ENCODE measurements around the gene TMEM45B.
"Not testable (repeated sequence)": the region's sequence is repeated elsewhere in the genome, so short reads cannot be mapped to it uniquely, and the experiment has no call there.

Gene TMEM45B

GRCh38 chr11:129813231-129813791, 2.3 kb upstream of the TMEM45B start:
- no peak for DNase-seq

GRCh38 chr11:129814244-129815014, 1.2 kb upstream of the TMEM45B start:
- no peak for DNase-seq

- no peak for DNase-seq
Observed at GRCh38 chr11:129817534-129818051, 1.9 kb downstream of the TMEM45B start.

- not testable (repeated sequence) for DNase-seq
Observed at GRCh38 chr11:129818236-129818635, 2.6 kb downstream of the TMEM45B start.

GRCh38 chr11:129819237-129819636, 3.6 kb downstream of the TMEM45B start:
- no peak for DNase-seq

GRCh38 chr11:129820228-129820627, 4.6 kb downstream of the TMEM45B start:
- not testable (repeated sequence) for DNase-seq

- DNase-seq, result not testable (repeated sequence)
Observed at GRCh38 chr11:129823281-129823680, 7.6 kb downstream of the TMEM45B start.

GRCh38 chr11:129823799-129824198, 8.2 kb downstream of the TMEM45B start:
- not testable (repeated sequence) for DNase-seq

GRCh38 chr11:129825380-129825779, 9.7 kb downstream of the TMEM45B start:
- DNase-seq, result no peak

GRCh38 chr11:129828301-129828836, 12.7 kb downstream of the TMEM45B start:
- peak; percentile 83 for DNase-seq

- not testable (repeated sequence) for DNase-seq
Observed at GRCh38 chr11:129829497-129829896, 13.8 kb downstream of the TMEM45B start.

- not testable (repeated sequence) for DNase-seq
Observed at GRCh38 chr11:129831227-129831626, 15.6 kb downstream of the TMEM45B start.

- not testable (repeated sequence) for DNase-seq
Observed at GRCh38 chr11:129833260-129833659, 17.6 kb downstream of the TMEM45B start.

GRCh38 chr11:129836423-129836891, 20.8 kb downstream of the TMEM45B start:
- DNase-seq, result not testable (repeated sequence)

- no peak for DNase-seq
Observed at GRCh38 chr11:129836979-129837378, 21.3 kb downstream of the TMEM45B start.

- DNase-seq, result peak; percentile 45
Observed at GRCh38 chr11:129840236-129840635, 24.6 kb downstream of the TMEM45B start.

- DNase-seq, result no peak
Observed at GRCh38 chr11:129842138-129842537, 26.5 kb downstream of the TMEM45B start.

- peak; percentile 30 for DNase-seq
Observed at GRCh38 chr11:129846508-129847335, 31.1 kb downstream of the TMEM45B start.

GRCh38 chr11:129847361-129847760, 31.7 kb downstream of the TMEM45B start:
- DNase-seq, result not testable (repeated sequence)

- DNase-seq, result no peak
Observed at GRCh38 chr11:129849447-129850130, 33.9 kb downstream of the TMEM45B start.

- DNase-seq, result no peak
Observed at GRCh38 chr11:129852125-129852740, 36.6 kb downstream of the TMEM45B start.

All from RPMI8226 (cell line).